Tibial nerve (tissue), 4 donors: Measurements from ENCODE around the gene HTR3A.

Experiments
- CTCF ChIP-seq, 5 experiments: fragments of 200-600 bp in 3 of 5; fragments of 450-650 bp in 2 of 5; sonication (generic) in 3 of 5; IDR thresholded peaks; one replicate each; pipeline ENCODE4 v1.5.1; 2016 to 2019; ENCODE audit warnings: antibody characterized with exemption in 5 of 5, mild to moderate bottlenecking in 3 of 5, moderate library complexity in 2 of 5
- EP300 ChIP-seq, 2 donors: sonication (generic); formaldehyde crosslinking; IDR thresholded peaks; one replicate each; pipeline ENCODE4 v1.6.1; 2017; ENCODE audit warnings: antibody characterized with exemption in 2 of 2, mild to moderate bottlenecking in 1 of 2

- no peak for TF ChIP-seq CTCF (IDR thresholded peaks at IDR 0.05)
- no peak for TF ChIP-seq EP300 (IDR thresholded peaks at IDR 0.05)
These were observed 22.8 kb upstream of the HTR3A start for GRCh38 chr11:113952070-113952469.
